HG03108 (cell line): ENCODE data around the gene RFX6.
"Not testable (repeated sequence)": the region's sequence is repeated elsewhere in the genome, so short reads cannot be mapped to it uniquely, and the experiment has no call there.

Experiments used
- ATAC-seq: cut with Tn5 transposase; IDR thresholded peaks from one replicate; pipeline ENCODE4 v1.9.1; 2021; ENCODE audit warnings: moderate library complexity; ENCODE audit not compliant: unreplicated experiment

Gene RFX6, protein sequence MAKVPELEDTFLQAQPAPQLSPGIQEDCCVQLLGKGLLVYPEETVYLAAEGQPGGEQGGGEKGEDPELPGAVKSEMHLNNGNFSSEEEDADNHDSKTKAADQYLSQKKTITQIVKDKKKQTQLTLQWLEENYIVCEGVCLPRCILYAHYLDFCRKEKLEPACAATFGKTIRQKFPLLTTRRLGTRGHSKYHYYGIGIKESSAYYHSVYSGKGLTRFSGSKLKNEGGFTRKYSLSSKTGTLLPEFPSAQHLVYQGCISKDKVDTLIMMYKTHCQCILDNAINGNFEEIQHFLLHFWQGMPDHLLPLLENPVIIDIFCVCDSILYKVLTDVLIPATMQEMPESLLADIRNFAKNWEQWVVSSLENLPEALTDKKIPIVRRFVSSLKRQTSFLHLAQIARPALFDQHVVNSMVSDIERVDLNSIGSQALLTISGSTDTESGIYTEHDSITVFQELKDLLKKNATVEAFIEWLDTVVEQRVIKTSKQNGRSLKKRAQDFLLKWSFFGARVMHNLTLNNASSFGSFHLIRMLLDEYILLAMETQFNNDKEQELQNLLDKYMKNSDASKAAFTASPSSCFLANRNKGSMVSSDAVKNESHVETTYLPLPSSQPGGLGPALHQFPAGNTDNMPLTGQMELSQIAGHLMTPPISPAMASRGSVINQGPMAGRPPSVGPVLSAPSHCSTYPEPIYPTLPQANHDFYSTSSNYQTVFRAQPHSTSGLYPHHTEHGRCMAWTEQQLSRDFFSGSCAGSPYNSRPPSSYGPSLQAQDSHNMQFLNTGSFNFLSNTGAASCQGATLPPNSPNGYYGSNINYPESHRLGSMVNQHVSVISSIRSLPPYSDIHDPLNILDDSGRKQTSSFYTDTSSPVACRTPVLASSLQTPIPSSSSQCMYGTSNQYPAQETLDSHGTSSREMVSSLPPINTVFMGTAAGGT

DNA sequence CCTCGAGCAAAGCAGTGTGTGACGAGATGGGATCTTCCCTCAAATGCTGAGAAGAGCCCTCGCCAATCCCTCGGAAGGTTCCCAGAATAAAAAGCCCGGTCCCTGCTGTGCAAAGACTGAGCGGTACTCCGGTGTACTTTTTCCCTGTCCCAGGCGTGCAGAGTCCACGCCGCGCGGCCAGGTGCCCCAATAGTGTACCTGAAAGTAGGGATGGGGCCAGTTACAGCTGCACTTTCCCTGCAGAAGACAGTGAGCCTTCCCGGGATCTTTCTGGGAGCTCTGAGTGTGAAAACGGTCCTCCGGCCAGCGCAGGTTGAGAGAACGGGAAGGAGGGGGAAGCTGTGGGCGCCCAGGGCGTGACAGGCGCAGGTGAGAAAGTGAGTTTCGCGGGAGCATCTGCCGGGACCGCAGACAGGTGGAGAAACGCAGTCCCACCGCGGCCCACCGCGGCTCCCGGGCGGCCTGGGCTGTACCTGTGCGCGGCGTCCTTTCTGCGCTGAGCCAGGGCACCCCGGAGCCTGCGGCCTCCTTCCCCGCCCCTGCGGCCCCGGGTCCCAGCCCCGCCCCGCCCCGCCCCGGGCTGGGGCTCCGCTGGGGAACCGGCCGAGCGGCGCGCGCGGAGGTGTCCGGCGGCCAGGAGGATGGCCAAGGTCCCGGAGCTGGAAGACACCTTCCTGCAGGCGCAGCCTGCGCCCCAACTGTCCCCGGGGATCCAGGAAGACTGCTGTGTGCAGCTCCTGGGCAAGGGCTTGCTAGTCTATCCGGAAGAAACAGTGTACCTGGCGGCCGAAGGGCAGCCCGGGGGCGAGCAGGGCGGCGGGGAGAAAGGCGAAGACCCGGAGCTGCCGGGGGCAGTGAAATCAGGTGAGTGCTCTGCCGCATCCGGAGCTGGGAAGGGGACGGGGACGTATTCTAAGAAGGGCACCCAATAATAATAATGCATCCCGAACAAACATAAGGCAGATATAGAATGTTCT is at the start of gene RFX6:
TSS of gene RFX6 (plus strand) at position 608 of the 977 bp plus-strand sequence. CDS start at position 642, 34 bp downstream.
- ATAC-seq = no peak

DNA sequence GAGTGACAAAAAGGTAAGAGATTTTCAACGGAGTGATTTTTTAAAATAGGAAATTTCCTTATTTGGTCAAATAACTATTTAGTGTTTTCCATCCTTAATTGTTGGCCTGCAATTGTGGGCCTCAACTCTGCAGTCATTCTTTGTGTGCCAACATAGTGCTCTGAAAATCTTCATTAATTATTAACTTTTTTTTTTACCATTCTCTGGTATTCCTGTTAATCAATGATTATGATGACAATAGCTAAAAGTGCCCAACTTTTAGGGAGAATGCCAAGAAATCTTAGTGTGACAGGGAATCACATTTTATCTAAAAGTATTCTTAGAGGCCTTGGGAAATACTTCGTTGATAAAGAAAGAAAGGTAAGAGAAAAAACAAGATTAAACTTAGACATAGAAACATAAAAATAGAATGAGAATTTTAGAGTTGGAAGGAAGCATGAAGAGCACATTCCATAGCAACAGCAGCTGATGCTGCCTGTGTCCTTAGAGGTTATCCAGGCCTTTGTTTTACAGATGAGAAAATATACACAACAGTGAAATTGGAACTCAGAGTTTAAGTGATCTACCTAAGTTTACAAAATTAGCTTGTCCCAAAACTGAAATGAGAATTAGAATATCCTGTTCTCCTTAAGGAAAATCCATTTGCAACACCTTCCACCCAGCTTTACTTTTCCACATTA is 49.3 kb upstream of the RFX6 start:
- ATAC-seq = no peak

DNA sequence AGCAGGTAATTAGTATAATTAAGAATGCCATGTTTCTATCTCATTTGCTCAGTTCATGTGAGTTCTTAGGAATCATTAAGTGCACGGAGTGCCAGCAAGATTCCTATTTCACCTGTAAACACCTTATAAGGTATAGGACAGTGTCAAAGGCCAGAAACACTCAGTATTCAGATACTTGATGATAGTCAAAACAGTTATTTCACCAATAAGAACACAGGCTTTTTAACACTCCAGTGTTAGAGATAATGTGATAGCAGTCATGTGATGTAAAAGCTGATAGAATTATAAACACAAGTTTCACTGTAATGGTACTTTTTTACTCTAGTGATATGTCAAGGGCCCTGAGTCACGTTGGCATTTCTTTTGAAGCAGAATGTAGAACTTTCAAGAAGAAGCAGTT is 48.1 kb upstream of the RFX6 start, which contains the start of gene GPRC6A:
TSS of gene GPRC6A (minus strand) at position 101 of the 400 bp plus-strand sequence. CDS start at position 31, 70 bp downstream.
- no peak for ATAC-seq

DNA sequence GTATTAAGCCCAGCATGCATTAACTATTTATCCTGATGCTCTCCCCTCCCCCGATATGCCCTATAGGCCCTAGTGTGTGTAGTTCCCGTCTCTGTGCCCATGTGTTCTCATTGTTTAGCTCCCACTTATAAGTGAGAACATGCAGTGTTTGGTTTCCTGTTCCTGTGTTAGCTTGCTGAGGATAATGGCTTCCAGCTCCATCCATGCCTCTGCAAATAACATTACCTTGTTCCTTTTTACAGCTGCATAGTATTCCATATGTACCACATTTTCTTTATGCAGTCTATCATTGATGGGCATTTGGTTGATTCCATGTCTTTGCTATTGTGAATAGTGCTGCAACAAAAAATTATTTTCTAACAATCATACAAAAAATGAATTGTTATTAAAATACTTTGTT is 42.5 kb upstream of the RFX6 start:
- ATAC-seq = not testable (repeated sequence)

DNA sequence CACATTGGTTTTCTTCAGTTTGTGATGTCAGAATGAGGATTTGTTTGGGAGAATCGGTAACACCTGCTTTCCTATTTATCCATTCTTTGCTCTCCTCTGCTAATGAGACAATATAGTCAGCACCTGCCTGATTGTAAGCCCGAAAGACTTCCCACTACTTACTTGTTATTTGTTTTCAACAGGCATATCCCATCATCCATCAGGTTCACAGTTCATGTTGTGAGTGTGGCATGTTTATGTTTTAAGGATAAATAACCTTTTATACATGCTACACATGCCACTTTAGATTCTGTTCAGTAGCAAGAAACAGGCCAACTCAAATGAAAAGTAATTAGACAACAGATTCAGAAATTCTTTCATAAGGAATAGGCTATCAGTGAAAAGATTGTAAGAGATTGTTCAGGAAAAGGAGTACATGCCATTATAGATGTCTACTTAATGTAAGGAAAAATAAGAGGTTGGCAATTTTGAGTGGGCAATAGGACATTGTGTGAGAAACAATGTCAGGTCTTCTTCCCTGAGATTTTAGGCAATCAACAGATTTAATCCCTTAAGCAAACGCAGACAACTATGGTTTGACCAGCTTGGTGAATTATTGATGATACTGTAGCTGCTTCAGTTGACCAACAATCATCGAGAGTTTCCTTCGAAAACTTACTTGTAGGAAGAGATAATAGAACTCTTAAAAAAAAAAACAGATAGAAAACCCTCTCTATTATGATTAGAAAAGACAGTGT is 40.3 kb upstream of the RFX6 start:
- no peak for ATAC-seq

DNA sequence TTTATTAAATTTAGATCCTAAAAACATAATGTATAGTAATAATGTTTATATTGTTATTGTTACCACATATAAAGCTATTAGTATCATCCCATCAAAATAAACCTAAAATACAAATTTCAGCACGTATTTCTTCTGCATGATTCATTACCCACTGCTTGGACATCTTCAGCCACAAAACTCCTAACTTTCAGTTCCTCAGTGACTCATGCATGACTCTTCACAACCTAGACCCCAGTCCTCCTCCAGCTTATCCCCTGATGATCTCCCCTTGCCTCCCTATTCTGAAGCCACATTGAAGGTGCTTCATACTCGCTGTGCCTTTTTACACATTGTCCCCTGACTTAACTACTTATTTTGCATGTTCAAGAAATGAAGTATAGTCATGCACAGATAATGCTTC is 37.0 kb upstream of the RFX6 start:
- ATAC-seq = no peak

DNA sequence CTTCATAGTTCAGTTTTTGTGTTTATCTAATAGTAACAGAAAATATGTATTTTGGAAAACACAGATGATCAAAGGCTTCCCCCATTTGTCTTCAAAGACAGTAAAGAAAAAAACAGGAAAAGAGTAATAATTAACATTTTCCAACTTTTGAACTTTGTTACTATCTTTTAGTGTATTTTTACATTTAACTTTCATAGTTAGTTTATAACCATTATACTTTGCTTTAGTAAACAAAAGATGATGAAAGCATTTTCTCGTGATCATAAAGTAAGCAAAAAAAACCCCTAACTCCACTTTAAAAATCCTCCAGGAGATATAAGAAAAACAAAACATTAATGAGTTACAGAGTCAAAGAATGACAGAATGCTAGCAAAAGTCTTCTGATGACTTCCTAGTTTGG is 34.6 kb upstream of the RFX6 start:
- no peak for ATAC-seq

DNA sequence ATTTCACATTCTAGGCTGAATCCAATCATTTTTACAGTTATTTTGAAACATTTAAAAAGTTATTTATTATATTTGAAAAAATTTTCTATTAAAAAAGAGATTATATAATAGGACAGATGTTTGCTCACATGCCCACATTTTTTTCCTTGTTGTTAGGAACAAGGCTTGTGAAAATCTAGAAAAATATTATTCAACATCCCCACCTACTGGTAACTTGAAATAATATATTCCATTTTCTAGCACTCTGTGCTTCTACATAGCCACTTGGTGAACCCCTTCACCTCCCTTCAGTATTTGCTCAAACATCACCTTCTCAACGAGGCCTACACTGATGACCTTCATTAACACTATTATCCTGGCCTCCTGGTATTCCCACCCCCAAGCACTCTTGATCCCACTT is 29.8 kb upstream of the RFX6 start:
- no peak for ATAC-seq

DNA sequence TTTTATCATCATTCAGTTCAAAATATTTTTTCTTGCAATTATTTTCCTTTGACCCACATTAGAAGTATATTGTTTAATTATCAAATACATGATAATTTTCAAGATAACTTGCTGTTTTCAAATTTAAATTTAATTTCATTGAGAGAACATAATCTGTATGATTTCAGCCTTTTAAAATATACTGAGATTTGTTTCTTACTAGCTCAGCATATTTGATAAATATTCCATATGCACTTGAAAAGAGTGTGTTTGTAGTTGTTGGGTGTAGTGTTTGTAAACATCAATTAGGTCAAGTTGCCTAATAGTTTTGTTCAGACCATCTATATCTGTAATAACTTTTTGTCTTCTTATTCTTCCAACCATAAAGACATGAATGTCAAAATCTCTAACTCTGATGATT is 19.0 kb upstream of the RFX6 start:
- no peak for ATAC-seq

DNA sequence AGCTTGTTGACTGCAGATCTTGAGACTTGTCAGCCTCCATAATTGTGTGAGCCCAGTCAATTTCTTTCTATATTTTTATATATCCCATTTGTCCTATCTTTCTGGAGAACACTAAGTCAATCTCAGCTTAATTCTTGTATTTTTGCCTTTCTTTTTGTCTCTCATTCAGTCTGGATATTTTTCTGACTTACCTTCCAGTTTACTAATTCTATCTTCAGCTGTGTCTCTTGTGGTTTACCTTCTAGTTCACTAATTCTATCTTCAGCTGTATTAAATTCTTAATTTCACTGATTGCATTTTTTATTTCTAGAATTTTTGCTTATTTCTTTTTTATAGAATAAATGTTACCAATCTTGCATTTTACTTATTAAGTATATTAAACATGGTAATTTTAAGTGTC is 17.8 kb upstream of the RFX6 start:
- no peak for ATAC-seq

DNA sequence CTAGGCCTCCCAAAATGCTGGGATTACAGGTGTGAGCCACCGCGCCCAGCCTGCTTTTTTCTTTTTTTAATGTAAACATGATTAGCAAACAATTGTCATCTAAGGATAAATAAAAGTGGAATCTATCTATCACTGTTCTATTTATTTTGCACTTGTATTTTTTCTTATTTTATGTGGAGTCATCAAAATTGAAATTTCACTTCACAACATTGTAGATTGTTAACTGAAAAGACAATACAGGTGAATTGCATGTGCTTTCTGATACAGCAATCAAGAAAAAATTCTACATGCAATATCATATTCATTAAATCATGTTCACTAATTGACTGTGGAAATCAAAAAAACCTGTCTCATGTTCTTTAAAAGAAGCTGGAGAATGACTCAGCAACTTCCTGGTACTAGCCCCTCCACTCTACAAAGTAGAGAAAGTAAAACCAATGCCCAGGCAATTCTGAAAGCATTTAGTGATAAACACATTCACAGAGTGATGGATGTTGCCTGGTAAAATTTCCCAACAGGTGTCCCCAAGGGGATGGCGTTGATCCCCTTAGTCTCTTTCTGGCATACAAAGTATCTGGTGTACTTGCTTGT is 10.7 kb upstream of the RFX6 start:
- ATAC-seq = peak; percentile 63

DNA sequence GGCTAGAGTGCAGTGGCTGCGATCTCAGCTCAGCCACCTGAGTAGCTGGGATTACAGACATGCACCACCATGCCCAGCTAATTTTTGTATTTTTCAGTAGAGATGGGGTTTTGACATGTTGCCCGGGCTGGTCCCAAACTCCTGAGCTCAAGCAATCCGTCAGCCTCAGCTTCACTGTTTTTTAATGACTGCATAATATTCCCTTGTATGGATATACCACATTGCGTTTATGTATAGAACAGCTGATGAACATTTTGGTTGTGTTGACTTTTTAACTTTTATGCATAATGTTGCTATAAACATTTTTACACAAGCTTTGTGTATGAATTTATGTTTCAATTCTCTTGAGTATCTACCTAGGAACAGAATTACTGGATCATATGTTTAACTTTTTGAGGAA is 4.3 kb upstream of the RFX6 start:
- no peak for ATAC-seq

DNA sequence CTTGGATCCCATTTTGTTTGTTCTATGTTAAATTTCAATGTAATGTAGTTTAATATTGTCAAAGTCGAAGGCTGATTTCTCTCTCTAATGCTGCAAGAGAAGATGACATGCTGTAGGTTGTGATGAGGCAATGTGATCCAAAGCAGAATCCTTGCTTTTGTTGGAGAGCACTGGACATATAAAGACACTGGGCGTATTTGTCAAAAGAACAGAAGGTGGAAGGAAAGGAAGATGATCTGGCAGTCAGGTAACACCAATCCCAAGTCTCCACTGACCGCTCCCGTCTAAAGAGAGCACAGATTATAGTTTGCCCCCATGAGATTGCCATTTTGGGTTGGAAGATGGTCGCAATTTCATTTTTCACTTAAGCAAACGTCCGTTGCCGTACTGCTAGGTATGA is 935 bp upstream of the RFX6 start:
- no peak for ATAC-seq

DNA sequence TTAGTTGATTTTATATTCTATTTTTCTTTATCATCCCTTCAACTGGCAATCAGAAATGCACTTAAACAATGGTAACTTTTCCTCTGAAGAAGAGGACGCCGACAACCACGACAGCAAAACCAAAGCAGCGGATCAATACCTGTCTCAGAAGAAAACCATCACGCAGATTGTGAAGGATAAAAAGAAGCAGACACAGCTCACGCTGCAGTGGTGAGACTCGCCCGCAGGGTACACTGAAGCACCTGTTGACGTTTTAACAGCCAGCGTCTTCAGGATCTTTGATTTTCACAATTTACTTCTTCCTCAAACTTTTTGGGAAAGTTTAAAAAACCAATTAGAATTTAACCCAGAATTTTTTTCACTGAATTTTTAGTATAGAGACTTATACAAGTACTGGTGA is 701 bp downstream of the RFX6 start:
- ATAC-seq = no peak

DNA sequence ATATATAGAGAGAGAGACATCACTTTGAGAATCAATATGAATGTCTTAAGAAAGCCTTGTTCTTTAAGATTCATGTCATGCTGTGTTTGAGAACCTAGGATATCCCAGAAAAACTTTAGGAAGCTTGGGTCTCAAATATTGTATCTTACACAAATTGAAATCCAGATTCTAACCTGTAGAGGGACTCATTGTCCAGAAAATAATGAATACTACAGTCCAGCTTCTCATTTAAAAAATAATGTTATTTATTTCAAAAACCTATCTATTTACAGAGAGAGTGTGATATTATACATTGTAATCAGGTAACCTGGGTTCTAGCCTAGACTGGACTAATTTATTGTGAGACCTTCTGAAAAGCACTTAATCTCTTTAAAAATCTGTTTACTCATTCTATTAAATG is 4.2 kb downstream of the RFX6 start:
- ATAC-seq = no peak

DNA sequence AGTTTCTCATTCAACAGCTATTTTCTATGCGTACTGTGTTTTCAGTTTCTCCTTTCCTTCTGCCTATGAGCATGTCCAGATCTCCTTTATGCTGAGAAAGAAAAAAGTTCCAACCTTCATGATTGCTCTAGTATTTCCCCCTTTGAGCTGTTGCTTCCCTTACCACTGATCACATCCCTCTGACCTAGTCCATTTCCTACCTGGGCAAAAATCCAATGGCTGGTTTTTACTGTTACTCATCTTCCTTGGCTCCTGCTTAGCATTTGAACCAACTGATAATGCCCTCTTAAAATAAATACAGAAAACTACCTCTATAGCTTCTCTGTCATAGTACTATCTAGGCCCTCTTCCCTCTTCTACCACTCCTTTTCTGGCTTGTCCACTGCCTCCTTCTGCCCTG is 6.0 kb downstream of the RFX6 start:
- no peak for ATAC-seq

DNA sequence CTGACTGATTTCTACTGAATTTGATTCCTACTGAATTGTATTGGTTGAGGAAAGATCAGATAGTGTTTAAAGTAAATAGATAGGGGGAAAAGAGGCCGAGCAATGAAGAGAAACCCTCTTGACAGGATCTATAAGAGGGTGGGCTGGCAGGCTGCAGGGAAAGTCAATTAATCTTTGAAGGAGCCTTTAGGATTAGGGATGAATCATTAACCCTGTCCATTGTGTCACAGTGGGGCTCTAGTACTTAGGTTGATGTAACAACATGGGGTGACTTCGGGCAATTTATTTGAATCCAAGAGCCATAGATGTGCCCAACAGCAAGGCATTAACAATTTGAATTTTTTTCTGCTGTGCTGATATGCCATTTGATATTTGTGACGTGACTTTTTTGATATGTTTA is 7.5 kb downstream of the RFX6 start:
- ATAC-seq = no peak

DNA sequence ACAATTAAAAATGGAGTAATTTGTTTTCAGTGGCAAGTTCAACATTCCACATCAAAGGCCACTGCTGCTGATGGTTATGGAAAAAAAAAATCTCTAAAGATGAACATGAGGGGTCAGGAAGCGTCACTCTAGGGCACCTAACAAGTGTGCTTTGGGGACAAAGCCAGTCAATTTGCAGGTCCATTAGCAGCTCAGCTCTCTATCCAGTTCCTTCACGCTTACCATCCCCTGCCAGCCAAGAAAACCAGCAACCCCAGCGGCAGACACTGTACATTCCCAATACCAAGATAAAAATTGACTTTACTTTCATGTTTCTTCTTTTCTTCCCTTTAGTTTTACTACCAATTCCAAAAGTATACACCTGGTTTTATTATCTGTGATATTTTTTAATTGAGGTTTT is 10.1 kb downstream of the RFX6 start:
- no peak for ATAC-seq

DNA sequence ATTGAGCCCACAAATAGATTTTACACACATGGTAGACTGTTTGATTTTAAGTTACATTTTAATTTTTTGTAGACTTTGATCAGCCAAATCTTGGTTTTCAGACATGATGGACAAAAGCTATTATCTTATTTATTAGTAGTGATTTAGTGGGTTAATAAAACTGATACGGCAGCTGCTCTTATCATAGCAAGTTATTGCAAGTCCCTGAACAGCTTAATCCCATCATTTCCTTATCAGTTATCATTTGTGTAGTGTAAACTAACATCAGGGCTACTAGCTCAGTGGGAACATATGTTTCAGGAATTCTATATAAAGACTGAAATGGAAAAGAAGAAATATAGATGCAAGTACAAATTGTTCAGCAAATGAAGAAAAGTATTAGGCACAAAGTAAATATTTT is 10.9 kb downstream of the RFX6 start:
- no peak for ATAC-seq
